ENCODE results near the gene PAX7.

DNA sequence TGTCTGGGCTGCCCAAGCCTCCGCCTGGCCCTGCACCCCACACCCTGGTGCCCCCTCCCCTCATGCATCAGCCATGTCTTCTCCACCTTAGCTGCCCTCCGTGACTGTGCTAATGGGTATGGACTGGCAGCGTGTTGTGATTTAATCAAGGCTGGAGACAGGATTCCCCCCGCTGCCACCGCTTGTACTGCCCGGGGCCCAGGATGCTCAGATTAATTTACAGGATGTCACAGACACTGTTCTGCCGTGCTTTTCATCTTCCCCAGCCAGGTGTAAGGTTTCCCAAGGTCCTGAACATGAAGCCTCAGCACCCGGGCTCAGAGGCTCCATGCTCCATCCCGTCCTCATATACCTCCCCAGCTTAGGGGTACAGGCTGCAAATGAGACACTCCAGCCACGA lies 162.5 kb downstream of the PAX7 start:
- TF ChIP-seq, protein P1, sequence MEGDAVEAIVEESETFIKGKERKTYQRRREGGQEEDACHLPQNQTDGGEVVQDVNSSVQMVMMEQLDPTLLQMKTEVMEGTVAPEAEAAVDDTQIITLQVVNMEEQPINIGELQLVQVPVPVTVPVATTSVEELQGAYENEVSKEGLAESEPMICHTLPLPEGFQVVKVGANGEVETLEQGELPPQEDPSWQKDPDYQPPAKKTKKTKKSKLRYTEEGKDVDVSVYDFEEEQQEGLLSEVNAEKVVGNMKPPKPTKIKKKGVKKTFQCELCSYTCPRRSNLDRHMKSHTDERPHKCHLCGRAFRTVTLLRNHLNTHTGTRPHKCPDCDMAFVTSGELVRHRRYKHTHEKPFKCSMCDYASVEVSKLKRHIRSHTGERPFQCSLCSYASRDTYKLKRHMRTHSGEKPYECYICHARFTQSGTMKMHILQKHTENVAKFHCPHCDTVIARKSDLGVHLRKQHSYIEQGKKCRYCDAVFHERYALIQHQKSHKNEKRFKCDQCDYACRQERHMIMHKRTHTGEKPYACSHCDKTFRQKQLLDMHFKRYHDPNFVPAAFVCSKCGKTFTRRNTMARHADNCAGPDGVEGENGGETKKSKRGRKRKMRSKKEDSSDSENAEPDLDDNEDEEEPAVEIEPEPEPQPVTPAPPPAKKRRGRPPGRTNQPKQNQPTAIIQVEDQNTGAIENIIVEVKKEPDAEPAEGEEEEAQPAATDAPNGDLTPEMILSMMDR (IDR thresholded peaks at IDR 0.05; ENCODE audit: low read depth, low read length) = no peak
- TF ChIP-seq EZH2phosphoT487 (IDR thresholded peaks at IDR 0.05; ENCODE audit: low read depth) = no peak
